MG63 (cell line): Measurements from ENCODE around the gene RASSF8. TPM values are rescaled to one million over a fixed set of nuclear protein-coding genes. Genes with fewer than 3 reads are reported as not detected.

Experiments
- DNase-seq: peaks from one replicate; pipeline ENCODE4 v3.0.0-alpha.2; 2020
- H3K27me3 ChIP-seq: fragments of 250-450 bp; sonication (Bioruptor Pico); 2 replicates; pipeline ENCODE4 v1.5.1; 2020; ENCODE audit warnings: mild to moderate bottlenecking, moderate library complexity
- H3K36me3 ChIP-seq: fragments of 250-450 bp; sonication (Bioruptor Pico); 2 replicates; pipeline ENCODE4 v1.5.1; 2020; ENCODE audit warnings: mild to moderate bottlenecking, moderate library complexity
- H3K4me3 ChIP-seq: fragments of 250-450 bp; sonication (Bioruptor Pico); 2 replicates; pipeline ENCODE4 v1.5.1; 2020; ENCODE audit warnings: mild to moderate bottlenecking, moderate library complexity
- H3K9me3 ChIP-seq: fragments of 250-450 bp; sonication (Bioruptor Pico); 2 replicates; pipeline ENCODE4 v1.5.1; 2020; ENCODE audit warnings: mild to moderate bottlenecking, moderate library complexity
- total RNA-seq: library from RNA; depleted of rRNA; stranded (reverse); fragments of >200 nt; shearing (Covaris generic); gene quantifications from 2 replicates; pipeline ENCODE4 v1.2.3, GENCODE V29; 2014; ENCODE audit warnings: low replicate concordance; rRNA removed

The RASSF8 gene
- total RNA-seq, 1 experiment from 2014 or later = 7.3 TPM

DNA sequence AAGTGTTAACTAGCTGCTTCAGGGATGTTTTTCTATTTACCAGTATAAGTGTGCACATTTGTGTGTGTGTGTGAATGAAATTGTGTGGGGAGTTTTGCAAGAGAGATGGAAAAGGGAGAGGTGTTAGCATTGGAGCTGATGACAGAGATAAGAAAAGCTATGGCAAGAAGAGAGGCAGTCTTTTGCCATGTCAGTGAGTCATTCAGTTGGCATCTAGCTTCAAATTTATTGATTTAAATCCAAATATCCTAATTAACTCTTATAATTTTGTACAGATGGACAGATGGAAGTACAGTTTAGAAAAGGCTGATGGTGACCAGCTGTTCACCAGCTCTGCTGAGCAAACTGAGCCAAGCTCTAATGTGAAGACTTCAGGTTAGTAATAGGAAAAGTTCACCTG, 169.7 kb downstream of the RASSF8 start:
- peaks cover 68% of the 10 kb centered on the region for H3K27me3 ChIP-seq
- no peaks in the 10 kb centered on the region for H3K9me3 ChIP-seq
- no peak for DNase-seq
- H3K4me3 ChIP-seq = no peak overlapping the region
- no peaks in the 10 kb centered on the region for H3K36me3 ChIP-seq

Other genes with a start within 250 kb of the RASSF8 start
- gene BHLHE41, start 166.4 kb downstream of the RASSF8 start, total RNA-seq = 0.03 TPM in 1 of 2 replicates, not detected in the other
- 0.13 TPM in 1 of 2 replicates, not detected in the other for gene SSPN, start 236.9 kb downstream of the RASSF8 start, total RNA-seq